ENCODE results near the gene FBXO46. TPM values are rescaled to one million over a fixed set of nuclear protein-coding genes. Genes with fewer than 3 reads are reported as not detected.

FBXO46 gene
- total and polyA plus RNA-seq, 2 of the 4 experiments (the other 2 are of a cell fraction): 3.0 to 6.8 TPM

GRCh38 chr19:45667620-45668341, 62.9 kb downstream of the FBXO46 start, which contains the start of gene GIPR:
TSS of gene GIPR (plus strand) at chr19:45668221. CDS start at chr19:45669521, 1,300 bp downstream.
- peak within 1 kb of the TSS; percentile 37; the same call in 1 of the 2 replicates for H2AK5ac ChIP-seq (ENCODE audit: low read depth, low read length)
- no peak within 1 kb of the TSS for H2BK15ac ChIP-seq (ENCODE audit: low read depth, low read length)
- H3K36me3 ChIP-seq (ENCODE audit: control insufficient read depth, insufficient read depth, low read length): no peaks in the 10 kb centered on the region
- H2AK9ac ChIP-seq (replicated peaks; ENCODE audit: low read depth, low read length, poor library complexity): peak within 1 kb of the TSS; percentile 65
- H2AFZ ChIP-seq (replicated peaks; ENCODE audit: low read length, poor library complexity): peak within 1 kb of the TSS; percentile 90
- peak within 1 kb of the TSS; percentile 99 for H3K4me2 ChIP-seq (ENCODE audit: low read depth, low read length)
- peaks cover 5% of the 10 kb centered on the region for H3K4me1 ChIP-seq (ENCODE audit: control insufficient read depth, insufficient read depth, low read length)
- H3K27ac ChIP-seq (ENCODE audit: insufficient read depth, low read length): 0 out of 2 replicates have a peak within 1 kb of the TSS, but pooled peaks have one; percentile 1
- peak within 1 kb of the TSS; percentile 45; the same call in 1 of the 2 replicates for H3K18ac ChIP-seq (ENCODE audit: low read depth, low read length)
- 3% methylated on average over 9 of the region's 15 CpGs; no CpG with 5 or more reads in 1 of the 2 experiments for WGBS, 2 experiments (ENCODE audit: extremely low coverage in 2 of 2, insufficient read length in 1 of 2)
- ChIA-PET CTCF (no interaction called here), POLR2A (ENCODE audit: unreplicated experiment) (interaction anchor here (1.6 kb wide), 1 partner anchor 10 kb away, joined by 5 read pairs; no protein-coding TSS in a partner anchor)
- H4K20me1 ChIP-seq (ENCODE audit: insufficient read depth, low read length): no peaks in the 10 kb centered on the region
- H3K56ac ChIP-seq (ENCODE audit: extremely low read depth, insufficient read depth, low read length): 0 out of 2 replicates have a peak within 1 kb of the TSS, but pooled peaks have one; percentile 40
- H3K4me3 ChIP-seq (ENCODE audit: insufficient read depth, low read depth, low read length): peak within 1 kb of the TSS; percentile 62
- H2BK5ac ChIP-seq (ENCODE audit: low read depth, low read length, poor library complexity, severe bottlenecking): no peak within 1 kb of the TSS
- DNase-seq: peak; percentile 38
- peaks cover 8% of the 10 kb centered on the region for H3K9me1 ChIP-seq (ENCODE audit: insufficient read depth, low read length)
- no peaks in the 10 kb centered on the region for H3K9me3 ChIP-seq (ENCODE audit: control insufficient read depth, insufficient read depth, low read length)
- H4K8ac ChIP-seq (ENCODE audit: low read depth in 2 of 2, low read length in 2 of 2): peak within 1 kb of the TSS in 1 of 2 experiments; percentile 55; a peak in 2 of 4 replicates
- intact Hi-C loops (cut with micrococcal nuclease) (no loop called here), dilution Hi-C loops (cut with HindIII; ENCODE audit: low sequenced_read_pairs, unreplicated experiment) (no loop called here), in situ Hi-C loops (cut with MboI; ENCODE audit: low sequenced_read_pairs) (no loop called here)
- H3K27me3 ChIP-seq (ENCODE audit: control insufficient read depth, insufficient read depth, low read length): peaks cover 14% of the 10 kb centered on the region
- no peak for ATAC-seq (ENCODE audit: low read depth)
- H2BK20ac ChIP-seq (ENCODE audit: low read depth, low read length): peak within 1 kb of the TSS; percentile 16; the same call in 1 of the 2 replicates
- no TSS peak for BruUV-seq (replicated peaks)
- H2BK120ac ChIP-seq (ENCODE audit: low read depth, low read length): peak within 1 kb of the TSS; percentile 12; the same call in 1 of the 2 replicates
- peak within 1 kb of the TSS; percentile 6; the same call in 1 of the 2 replicates for H4K91ac ChIP-seq (ENCODE audit: insufficient read depth, low read depth, low read length)
- H4K5ac ChIP-seq (ENCODE audit: low read depth, low read length): peak within 1 kb of the TSS; percentile 55
- peak within 1 kb of the TSS; percentile 65 for H3K9ac ChIP-seq (ENCODE audit: low read depth, low read length)
- peak within 1 kb of the TSS; percentile 48 for H3K14ac ChIP-seq (replicated peaks; ENCODE audit: low read depth, low read length)
- H3K4ac ChIP-seq (ENCODE audit: low read depth, low read length): peak within 1 kb of the TSS; percentile 11
- no peaks in the 10 kb centered on the region for H3K79me1 ChIP-seq (ENCODE audit: low read depth in 1 of 2, low read length in 2 of 2)
- H3K23ac ChIP-seq (ENCODE audit: low read depth, low read length): peak within 1 kb of the TSS; percentile 54
- TF ChIP-seq NFE2L2 (IDR thresholded peaks at IDR 0.05; ENCODE audit: low read depth, low read length) (no peak), USF2 (IDR thresholded peaks at IDR 0.05; ENCODE audit: low read depth, low read length) (no peak), BHLHE40 (IDR thresholded peaks at IDR 0.05; ENCODE audit: low read depth, low read length) (no peak; the same call in 1 of the 2 replicates), MAFK (IDR thresholded peaks at IDR 0.05; ENCODE audit: low read depth, low read length) (no peak), ELK1 (IDR thresholded peaks at IDR 0.05; ENCODE audit: borderline replicate concordance, low read depth, low read length) (no peak), RAD21 (IDR thresholded peaks at IDR 0.05; ENCODE audit: low read length) (no peak), RFX5 (IDR thresholded peaks at IDR 0.05; ENCODE audit: low read depth, low read length) (no peak), CHD1 (IDR thresholded peaks at IDR 0.05; ENCODE audit: low read depth, low read length) (no peak), SMC3 (IDR thresholded peaks at IDR 0.05; ENCODE audit: low read depth, low read length) (no peak), CEBPB (IDR thresholded peaks at IDR 0.05; ENCODE audit: low read depth, low read length) (peak; percentile 42), POLR2A (IDR thresholded peaks at IDR 0.05; ENCODE audit: low read depth, low read length) (no peak), RCOR1 (IDR thresholded peaks at IDR 0.05; ENCODE audit: insufficient replicate concordance, low read length) (no peak), MAZ (IDR thresholded peaks at IDR 0.05; ENCODE audit: borderline replicate concordance, low read depth, low read length) (no peak), MXI1 (IDR thresholded peaks at IDR 0.05; ENCODE audit: borderline replicate concordance, low read depth, low read length) (no peak), FOS (IDR thresholded peaks at IDR 0.05; ENCODE audit: low read depth, low read length) (0 out of 2 replicates have a peak, but pooled peaks have one; percentile 14)

All from IMR-90 (cell line).